ENCODE measurements around the gene PRTFDC1.

Gene PRTFDC1

GRCh38 chr10:24882047-24882698 is 70.2 kb downstream of the PRTFDC1 start:
- peak; percentile 63 for TF ChIP-seq NFIC (IDR thresholded peaks at IDR 0.05)
- TF ChIP-seq, protein P1, sequence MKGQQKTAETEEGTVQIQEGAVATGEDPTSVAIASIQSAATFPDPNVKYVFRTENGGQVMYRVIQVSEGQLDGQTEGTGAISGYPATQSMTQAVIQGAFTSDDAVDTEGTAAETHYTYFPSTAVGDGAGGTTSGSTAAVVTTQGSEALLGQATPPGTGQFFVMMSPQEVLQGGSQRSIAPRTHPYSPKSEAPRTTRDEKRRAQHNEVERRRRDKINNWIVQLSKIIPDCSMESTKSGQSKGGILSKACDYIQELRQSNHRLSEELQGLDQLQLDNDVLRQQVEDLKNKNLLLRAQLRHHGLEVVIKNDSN (IDR thresholded peaks at IDR 0.05) = no peak
- no peak for TF ChIP-seq EGR1 (IDR thresholded peaks at IDR 0.05)
- no peak for TF ChIP-seq CEBPB (IDR thresholded peaks at IDR 0.05)
- TF ChIP-seq, protein P2, sequence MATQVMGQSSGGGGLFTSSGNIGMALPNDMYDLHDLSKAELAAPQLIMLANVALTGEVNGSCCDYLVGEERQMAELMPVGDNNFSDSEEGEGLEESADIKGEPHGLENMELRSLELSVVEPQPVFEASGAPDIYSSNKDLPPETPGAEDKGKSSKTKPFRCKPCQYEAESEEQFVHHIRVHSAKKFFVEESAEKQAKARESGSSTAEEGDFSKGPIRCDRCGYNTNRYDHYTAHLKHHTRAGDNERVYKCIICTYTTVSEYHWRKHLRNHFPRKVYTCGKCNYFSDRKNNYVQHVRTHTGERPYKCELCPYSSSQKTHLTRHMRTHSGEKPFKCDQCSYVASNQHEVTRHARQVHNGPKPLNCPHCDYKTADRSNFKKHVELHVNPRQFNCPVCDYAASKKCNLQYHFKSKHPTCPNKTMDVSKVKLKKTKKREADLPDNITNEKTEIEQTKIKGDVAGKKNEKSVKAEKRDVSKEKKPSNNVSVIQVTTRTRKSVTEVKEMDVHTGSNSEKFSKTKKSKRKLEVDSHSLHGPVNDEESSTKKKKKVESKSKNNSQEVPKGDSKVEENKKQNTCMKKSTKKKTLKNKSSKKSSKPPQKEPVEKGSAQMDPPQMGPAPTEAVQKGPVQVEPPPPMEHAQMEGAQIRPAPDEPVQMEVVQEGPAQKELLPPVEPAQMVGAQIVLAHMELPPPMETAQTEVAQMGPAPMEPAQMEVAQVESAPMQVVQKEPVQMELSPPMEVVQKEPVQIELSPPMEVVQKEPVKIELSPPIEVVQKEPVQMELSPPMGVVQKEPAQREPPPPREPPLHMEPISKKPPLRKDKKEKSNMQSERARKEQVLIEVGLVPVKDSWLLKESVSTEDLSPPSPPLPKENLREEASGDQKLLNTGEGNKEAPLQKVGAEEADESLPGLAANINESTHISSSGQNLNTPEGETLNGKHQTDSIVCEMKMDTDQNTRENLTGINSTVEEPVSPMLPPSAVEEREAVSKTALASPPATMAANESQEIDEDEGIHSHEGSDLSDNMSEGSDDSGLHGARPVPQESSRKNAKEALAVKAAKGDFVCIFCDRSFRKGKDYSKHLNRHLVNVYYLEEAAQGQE (IDR thresholded peaks at IDR 0.05; ENCODE audit: low read depth) = no peak

GRCh38 chr10:24879861-24880260 is 72.5 kb downstream of the PRTFDC1 start:
- TF ChIP-seq RAD21 (IDR thresholded peaks at IDR 0.05; ENCODE audit: low read depth) (no peak), CREB1 (IDR thresholded peaks at IDR 0.05; ENCODE audit: low read depth) (no peak), FOXM1 (IDR thresholded peaks at IDR 0.05; ENCODE audit: borderline replicate concordance, low read depth) (no peak), EGR1 (IDR thresholded peaks at IDR 0.05) (no peak), TCF12 (IDR thresholded peaks at IDR 0.05; ENCODE audit: low read depth) (no peak), YY1 (IDR thresholded peaks at IDR 0.05; ENCODE audit: low read depth) (no peak), TAF1 (IDR thresholded peaks at IDR 0.05; ENCODE audit: low read depth) (no peak), MAX (IDR thresholded peaks at IDR 0.05) (no peak)
- TF ChIP-seq, protein P2 (IDR thresholded peaks at IDR 0.05; ENCODE audit: low read depth) = no peak
- TF ChIP-seq, protein P1 (IDR thresholded peaks at IDR 0.05) = no peak

DNA sequence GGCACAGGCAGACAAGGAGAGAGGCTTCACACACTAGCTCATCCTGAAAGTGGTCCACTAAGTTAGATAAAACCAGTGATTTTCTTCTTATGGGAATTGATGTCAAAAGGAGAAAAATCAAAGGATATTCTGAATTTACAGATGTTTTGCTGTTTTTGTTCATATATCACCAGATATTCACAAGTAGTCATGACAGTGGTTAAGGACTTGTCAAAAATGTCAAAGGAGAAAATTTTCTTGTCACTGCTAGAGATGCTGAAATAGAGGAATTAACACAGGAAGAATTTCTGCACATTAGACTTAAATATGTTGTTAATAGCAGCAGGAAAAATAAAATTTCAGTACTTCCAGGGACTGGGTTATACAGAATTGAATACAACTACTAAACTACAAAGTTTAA is 78.3 kb downstream of the PRTFDC1 start:
- no peak for TF ChIP-seq FOXM1 (IDR thresholded peaks at IDR 0.05; ENCODE audit: borderline replicate concordance, low read depth)
- TF ChIP-seq TCF12 (IDR thresholded peaks at IDR 0.05; ENCODE audit: low read depth) = no peak
- TF ChIP-seq, protein P2 (IDR thresholded peaks at IDR 0.05; ENCODE audit: low read depth) = no peak
- no peak for TF ChIP-seq ZBTB7A (IDR thresholded peaks at IDR 0.05; ENCODE audit: low read depth)
- no peak for TF ChIP-seq NFIC (IDR thresholded peaks at IDR 0.05)
- no peak for TF ChIP-seq TAF1 (IDR thresholded peaks at IDR 0.05; ENCODE audit: low read depth)
- no peak for TF ChIP-seq CREB1 (IDR thresholded peaks at IDR 0.05; ENCODE audit: low read depth)

DNA sequence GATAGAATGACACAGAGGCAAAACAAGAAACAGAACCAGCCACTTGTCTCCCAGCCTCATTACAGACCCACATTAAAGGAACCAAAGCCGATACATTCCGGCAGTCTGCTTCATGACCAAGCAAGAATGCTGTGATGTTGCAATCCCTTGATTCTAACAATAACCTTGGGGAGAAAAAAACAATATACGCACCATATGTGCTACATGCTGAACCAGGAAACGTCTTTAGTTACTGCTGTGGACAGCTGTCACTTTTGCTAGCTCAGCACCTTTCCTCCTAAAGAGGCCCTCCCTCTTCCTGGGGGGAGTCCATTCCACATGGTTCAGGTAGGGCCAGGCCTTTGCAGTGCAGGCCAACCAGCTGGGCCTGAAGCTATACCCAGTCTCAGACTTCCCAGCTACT is 79.1 kb downstream of the PRTFDC1 start:
- peak; percentile 32; the same call in 1 of the 2 replicates for TF ChIP-seq MAX (IDR thresholded peaks at IDR 0.05)
- peak; percentile 58 for TF ChIP-seq TEAD4 (IDR thresholded peaks at IDR 0.05)
- peak; percentile 96 for TF ChIP-seq CEBPB (IDR thresholded peaks at IDR 0.05)
- TF ChIP-seq FOXM1 (IDR thresholded peaks at IDR 0.05; ENCODE audit: borderline replicate concordance, low read depth) = no peak

DNA sequence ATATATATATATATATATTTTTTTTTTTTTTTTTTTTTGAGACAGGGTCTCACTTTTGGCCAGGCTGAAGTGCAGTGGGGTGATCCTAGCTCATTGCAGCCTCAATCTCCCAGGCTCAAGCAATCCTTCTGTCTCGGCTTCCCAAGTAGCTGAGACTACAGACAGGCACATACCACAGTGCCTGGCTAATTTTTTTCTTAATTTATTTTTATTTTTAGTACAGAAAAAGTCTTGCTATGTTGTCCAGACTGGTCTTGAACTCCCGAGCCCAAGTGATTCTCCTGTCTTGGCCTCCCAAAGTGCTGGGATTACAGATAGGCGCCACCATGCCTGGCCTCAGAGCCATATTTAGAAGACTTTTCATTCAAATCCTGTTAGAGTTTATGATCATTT is 79.6 kb downstream of the PRTFDC1 start:
- TF ChIP-seq NFIC (IDR thresholded peaks at IDR 0.05) (no peak), ZBTB7A (IDR thresholded peaks at IDR 0.05; ENCODE audit: low read depth) (no peak), YY1 (IDR thresholded peaks at IDR 0.05; ENCODE audit: low read depth) (no peak), TEAD4 (IDR thresholded peaks at IDR 0.05) (no peak), CREB1 (IDR thresholded peaks at IDR 0.05; ENCODE audit: low read depth) (no peak), RAD21 (IDR thresholded peaks at IDR 0.05; ENCODE audit: low read depth) (no peak), TAF1 (IDR thresholded peaks at IDR 0.05; ENCODE audit: low read depth) (no peak), FOXM1 (IDR thresholded peaks at IDR 0.05; ENCODE audit: borderline replicate concordance, low read depth) (no peak), EP300 (IDR thresholded peaks at IDR 0.05; ENCODE audit: borderline replicate concordance) (no peak), MAX (IDR thresholded peaks at IDR 0.05) (no peak), TCF12 (IDR thresholded peaks at IDR 0.05; ENCODE audit: low read depth) (no peak), CEBPB (IDR thresholded peaks at IDR 0.05) (no peak)
- TF ChIP-seq, protein P2 (IDR thresholded peaks at IDR 0.05; ENCODE audit: low read depth) = no peak
- TF ChIP-seq, protein P1 (IDR thresholded peaks at IDR 0.05) = no peak
